NCI-H2227 (cell line): Measurements from ENCODE around the gene MAU2.
"Not testable (repeated sequence)": the region's sequence is repeated elsewhere in the genome, so short reads cannot be mapped to it uniquely, and the experiment has no call there.

Source experiments
- DNase-seq: peaks from one replicate; lab custom pipeline; 2025; ENCODE audit not compliant: unreplicated experiment; lab: John Stamatoyannopoulos, UW

Gene MAU2

GRCh38 chr19:19343762-19344161 is 23.1 kb downstream of the MAU2 start:
- DNase-seq = no peak

GRCh38 chr19:19345232-19345631 is 24.6 kb downstream of the MAU2 start:
- no peak for DNase-seq

GRCh38 chr19:19345970-19346369 is 25.3 kb downstream of the MAU2 start:
- no peak for DNase-seq

- no peak for DNase-seq
These were observed 26.9 kb downstream of the MAU2 start for GRCh38 chr19:19347401-19348110.

GRCh38 chr19:19348266-19348665 is 27.6 kb downstream of the MAU2 start:
- no peak for DNase-seq

GRCh38 chr19:19349365-19349764 is 28.7 kb downstream of the MAU2 start:
- no peak for DNase-seq

GRCh38 chr19:19350756-19351155 is 30.1 kb downstream of the MAU2 start:
- not testable (repeated sequence) for DNase-seq

GRCh38 chr19:19352823-19353222 is 32.2 kb downstream of the MAU2 start:
- no peak for DNase-seq

GRCh38 chr19:19354007-19354406 is 33.4 kb downstream of the MAU2 start:
- no peak for DNase-seq

GRCh38 chr19:19354932-19355331 is 34.3 kb downstream of the MAU2 start:
- no peak for DNase-seq

GRCh38 chr19:19355606-19356139 is 35.0 kb downstream of the MAU2 start:
- no peak for DNase-seq

GRCh38 chr19:19356500-19356899 is 35.9 kb downstream of the MAU2 start:
- no peak for DNase-seq

GRCh38 chr19:19356901-19357566 is 36.4 kb downstream of the MAU2 start:
- no peak for DNase-seq

- DNase-seq = peak; percentile 74
These were observed 40.5 kb downstream of the MAU2 start for GRCh38 chr19:19361075-19361594.

GRCh38 chr19:19362075-19362474 is 41.4 kb downstream of the MAU2 start:
- DNase-seq = no peak

GRCh38 chr19:19366434-19367396 is 46.1 kb downstream of the MAU2 start:
- peak; percentile 48 for DNase-seq

- DNase-seq = no peak
These were observed 47.5 kb downstream of the MAU2 start for GRCh38 chr19:19368087-19368486.

- no peak for DNase-seq
These were observed 50.4 kb downstream of the MAU2 start for GRCh38 chr19:19371059-19371458.

- no peak for DNase-seq
These were observed 52.2 kb downstream of the MAU2 start for GRCh38 chr19:19372656-19373416.

GRCh38 chr19:19379527-19379926 is 58.9 kb downstream of the MAU2 start:
- DNase-seq = no peak
